GM23248 (cell line): Measurements from ENCODE around the gene HP. TPM values are rescaled to one million over a fixed set of nuclear protein-coding genes. Genes with fewer than 3 reads are reported as not detected.
"Not testable (repeated sequence)": the region's sequence is repeated elsewhere in the genome, so short reads cannot be mapped to it uniquely, and the experiment has no call there.

ENCODE experiments used
- DNase-seq: peaks from one replicate; pipeline ENCODE4 v3.0.0-alpha.2; 2015
- H2AFZ ChIP-seq: fragments of 200-600 bp; sonication (generic); 2 replicates; pipeline ENCODE4 v1.6.1; 2016; ENCODE audit warnings: antibody characterized with exemption
- H3F3A ChIP-seq: fragments of 200-600 bp; sonication (generic); 2 replicates; pipeline ENCODE4 v1.6.1; 2016; ENCODE audit warnings: mild to moderate bottlenecking, antibody characterized with exemption, mixed run types; ENCODE audit not compliant: insufficient read depth
- H3K27ac ChIP-seq: fragments of 200-600 bp; sonication (generic); 2 replicates; pipeline ENCODE4 v1.5.1; 2016; ENCODE audit warnings: mild to moderate bottlenecking
- H3K27me3 ChIP-seq: fragments of 200-600 bp; sonication (generic); replicated peaks from 2 replicates; pipeline ENCODE4 v1.6.1; 2016; ENCODE audit warnings: mild to moderate bottlenecking; ENCODE audit not compliant: insufficient read depth
- H3K36me3 ChIP-seq: fragments of 200-600 bp; sonication (generic); 2 replicates; pipeline ENCODE4 v1.6.1; 2016; ENCODE audit warnings: low read depth, mild to moderate bottlenecking
- H3K4me1 ChIP-seq: fragments of 200-600 bp; sonication (generic); 2 replicates; pipeline ENCODE4 v1.6.1; 2016; ENCODE audit warnings: mild to moderate bottlenecking; ENCODE audit not compliant: insufficient read depth
- H3K4me2 ChIP-seq: fragments of 200-600 bp; sonication (generic); one replicate; pipeline ENCODE4 v1.6.1; 2016; ENCODE audit warnings: mild to moderate bottlenecking; ENCODE audit not compliant: unreplicated experiment
- H3K4me3 ChIP-seq: fragments of 200-600 bp; sonication (generic); 2 replicates; pipeline ENCODE4 v1.5.1; 2016; ENCODE audit warnings: mild to moderate bottlenecking
- H3K79me2 ChIP-seq: fragments of 200-600 bp; sonication (generic); 2 replicates; pipeline ENCODE4 v1.6.1; 2016; ENCODE audit warnings: mild to moderate bottlenecking; ENCODE audit not compliant: insufficient read depth
- H3K9ac ChIP-seq: fragments of 200-600 bp; sonication (generic); 2 replicates; pipeline ENCODE4 v1.6.1; 2016; ENCODE audit warnings: mild to moderate bottlenecking
- H3K9me2 ChIP-seq: fragments of 200-600 bp; sonication (generic); 2 replicates; pipeline ENCODE4 v1.6.1; 2016; ENCODE audit warnings: mixed run types, mild to moderate bottlenecking, moderate library complexity; ENCODE audit not compliant: insufficient read depth
- H3K9me3 ChIP-seq: fragments of 200-600 bp; sonication (generic); one replicate; pipeline ENCODE4 v1.6.1; 2017; ENCODE audit warnings: low read depth
- H4K20me1 ChIP-seq: fragments of 200-600 bp; sonication (generic); 2 replicates; pipeline ENCODE4 v1.6.0; 2016; ENCODE audit not compliant: insufficient read depth
- EZH2 ChIP-seq: fragments of 200-600 bp; sonication (generic); IDR thresholded peaks from 2 replicates; pipeline ENCODE4 v1.6.1; 2018; ENCODE audit warnings: antibody characterized with exemption, mild to moderate bottlenecking; ENCODE audit not compliant: insufficient read depth, poor library complexity, severe bottlenecking
- EZH2phosphoT487 ChIP-seq: fragments of 200-600 bp; sonication (generic); IDR thresholded peaks from 2 replicates; pipeline ENCODE4 v1.6.1; 2018; ENCODE audit warnings: antibody characterized with exemption, moderate library complexity, mild to moderate bottlenecking, low read depth; ENCODE audit not compliant: insufficient read depth
- WGBS, 2 experiments: methylation state at CpG; one replicate each; pipeline ENCODE4 v1.1.6; 2015 to 2017; ENCODE audit warnings: low lambda C conversion rate in 2 of 2, low coverage in 1 of 2; ENCODE audit errors: missing lambda C conversion rate in 2 of 2; 5-methylcytosine and 5-hydroxymethylcytosine counted together
- in situ Hi-C: fragments of 300-500 bp; cut with MboI; formaldehyde crosslinking; loops from 2 replicates; pipeline ENCODE4 v1.15.0; 2020
- polyA plus RNA-seq: library from polyadenylated mRNA; unstranded; fragments of >200 nt; fragmentation: Nextera tagmentation; extraction: Ambion mirVana; gene quantifications from 2 replicates; pipeline ENCODE4 v1.2.1, GENCODE V29; 2016
- total RNA-seq: library from RNA; depleted of rRNA; stranded (reverse); fragments of >200 nt; shearing (Covaris generic); gene quantifications from 2 replicates; pipeline ENCODE4 v1.2.3, GENCODE V29; 2014

Gene HP
- total and polyA plus RNA-seq, 2 experiments from 2014 or later, result not detected

GRCh38 chr16:72044825-72045359 lies 9.4 kb upstream of the HP start:
- H4K20me1 ChIP-seq, result no peaks in the 10 kb centered on the region
- H3K27me3 ChIP-seq, result no peaks in the 10 kb centered on the region
- no peaks in the 10 kb centered on the region for H3K4me1 ChIP-seq
- no peaks in the 10 kb centered on the region for H3K79me2 ChIP-seq
- 45 to 53% methylated on average over 2 of the region's 2 CpGs for WGBS, 2 experiments
- no peaks in the 10 kb centered on the region for H3K9me2 ChIP-seq
- no peak overlapping the region for H2AFZ ChIP-seq
- no peak overlapping the region for H3K4me3 ChIP-seq
- H3K9ac ChIP-seq, result no peak overlapping the region
- no peak overlapping the region for H3K27ac ChIP-seq
- H3F3A ChIP-seq, result no peaks in the 10 kb centered on the region
- no peak for DNase-seq
- no peaks in the 10 kb centered on the region for H3K36me3 ChIP-seq
- H3K4me2 ChIP-seq, result no peak overlapping the region
- in situ Hi-C loops, result no loop called here
- no peaks in the 10 kb centered on the region for H3K9me3 ChIP-seq
- TF ChIP-seq EZH2 (no peak), EZH2phosphoT487 (no peak)

DNA sequence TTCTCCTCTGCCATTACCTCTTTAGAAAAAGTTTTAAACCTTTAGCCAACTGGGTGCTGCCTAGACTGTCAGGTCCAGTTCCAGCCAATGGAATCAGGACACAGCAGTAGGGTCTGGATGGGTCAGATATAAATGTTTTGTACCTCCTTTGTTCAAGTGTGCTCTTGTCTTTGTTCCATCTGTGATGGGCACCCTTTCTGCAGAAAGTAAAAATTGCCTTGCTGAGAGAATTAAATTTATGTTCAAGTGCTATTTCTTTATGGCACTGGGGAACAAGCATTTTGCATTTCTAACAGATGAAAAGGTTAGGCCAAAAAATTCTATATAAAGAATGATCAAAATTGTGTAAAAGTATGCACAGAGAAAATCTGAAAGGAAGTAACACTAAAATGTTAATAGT lies 5.2 kb upstream of the HP start:
- no peak overlapping the region for H2AFZ ChIP-seq
- H3K4me1 ChIP-seq, result no peaks in the 10 kb centered on the region
- no peaks in the 10 kb centered on the region for H3K9me2 ChIP-seq
- no peak for TF ChIP-seq EZH2phosphoT487
- no peak for TF ChIP-seq EZH2
- H3K27me3 ChIP-seq, result no peaks in the 10 kb centered on the region
- DNase-seq, result no peak
- H3K9ac ChIP-seq, result no peak overlapping the region
- no peak overlapping the region for H3K4me2 ChIP-seq
- H3K79me2 ChIP-seq, result no peaks in the 10 kb centered on the region
- no peaks in the 10 kb centered on the region for H3K9me3 ChIP-seq
- no peaks in the 10 kb centered on the region for H3F3A ChIP-seq
- H3K27ac ChIP-seq, result no peak overlapping the region
- H3K36me3 ChIP-seq, result no peaks in the 10 kb centered on the region
- no peaks in the 10 kb centered on the region for H4K20me1 ChIP-seq
- in situ Hi-C loops, result no loop called here
- H3K4me3 ChIP-seq, result no peak overlapping the region

DNA sequence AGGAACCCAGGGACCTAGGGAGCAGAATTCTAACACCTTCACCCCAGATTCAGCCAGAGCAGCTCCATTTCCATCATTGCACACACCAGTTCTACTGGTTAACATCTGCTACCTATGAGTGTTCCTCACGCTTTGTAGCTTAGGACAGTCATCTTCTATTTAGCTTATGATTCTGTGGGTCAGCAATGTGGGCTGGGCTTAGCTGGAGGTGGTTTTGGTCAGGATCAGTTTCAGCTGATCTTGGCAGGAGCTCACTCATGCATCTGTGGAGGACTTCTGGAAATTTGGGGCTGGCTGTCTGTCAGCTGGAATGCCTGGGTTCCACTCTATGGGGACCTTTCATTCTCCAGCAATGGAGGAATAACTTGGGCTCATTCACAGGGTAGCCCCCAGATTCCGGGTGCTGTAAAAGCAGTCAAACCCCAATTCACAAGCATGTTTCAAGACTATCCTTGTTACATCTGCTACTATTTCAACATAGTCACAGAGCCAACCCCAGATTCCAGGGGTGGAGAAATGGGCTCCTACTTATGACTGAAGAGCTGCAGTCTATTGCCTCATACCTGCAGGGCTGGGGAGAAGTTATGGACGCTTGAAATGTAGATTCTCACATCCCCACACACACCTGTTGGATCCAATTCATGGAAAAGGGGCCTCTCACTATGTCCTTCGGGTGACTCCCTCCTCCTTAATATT lies 3.4 kb upstream of the HP start:
- in situ Hi-C loops, result no loop called here
- no peaks in the 10 kb centered on the region for H3K9me3 ChIP-seq
- peak; percentile 57 for DNase-seq
- H3K4me1 ChIP-seq, result no peaks in the 10 kb centered on the region
- H3K27me3 ChIP-seq, result no peaks in the 10 kb centered on the region
- no peak overlapping the region for H3K9ac ChIP-seq
- no peak overlapping the region for H2AFZ ChIP-seq
- no peaks in the 10 kb centered on the region for H3K9me2 ChIP-seq
- H4K20me1 ChIP-seq, result no peaks in the 10 kb centered on the region
- H3K79me2 ChIP-seq, result no peaks in the 10 kb centered on the region
- H3K4me2 ChIP-seq, result no peak overlapping the region
- no peaks in the 10 kb centered on the region for H3K36me3 ChIP-seq
- no peak for TF ChIP-seq EZH2phosphoT487
- 53 to 57% methylated on average over 4 of the region's 4 CpGs for WGBS, 2 experiments
- H3F3A ChIP-seq, result no peaks in the 10 kb centered on the region
- H3K4me3 ChIP-seq, result no peak overlapping the region
- no peak overlapping the region for H3K27ac ChIP-seq

GRCh38 chr16:72051818-72052217 lies 2.5 kb upstream of the HP start:
- Histone ChIP-seq H3K27me3 (no peaks in the 10 kb centered on the region), H4K20me1 (no peaks in the 10 kb centered on the region), H3K27ac (no peak overlapping the region), H3K9me3 (no peaks in the 10 kb centered on the region), H3K9ac (no peak overlapping the region), H3K4me3 (no peak overlapping the region), H3K36me3 (no peaks in the 10 kb centered on the region), H2AFZ (no peak overlapping the region), H3K79me2 (no peaks in the 10 kb centered on the region), H3K9me2 (no peaks in the 10 kb centered on the region), H3F3A (no peaks in the 10 kb centered on the region), H3K4me1 (no peaks in the 10 kb centered on the region), H3K4me2 (no peak overlapping the region)
- in situ Hi-C loops, result no loop called here
- no peak for DNase-seq
- TF ChIP-seq EZH2phosphoT487, result no peak
- TF ChIP-seq EZH2, result no peak
- 61 to 71% methylated on average over 2 of the region's 2 CpGs for WGBS, 2 experiments

- no peaks in the 10 kb centered on the region for H3K27me3 ChIP-seq
- no peaks in the 10 kb centered on the region for H3K4me1 ChIP-seq
- H3K9me2 ChIP-seq, result no peaks in the 10 kb centered on the region
- no peak overlapping the region for H3K9ac ChIP-seq
- H3F3A ChIP-seq, result no peaks in the 10 kb centered on the region
- H3K27ac ChIP-seq, result no peak overlapping the region
- WGBS, 2 experiments, result 67 to 79% methylated on average over 4 of the region's 4 CpGs
- H3K36me3 ChIP-seq, result no peaks in the 10 kb centered on the region
- no peaks in the 10 kb centered on the region for H3K79me2 ChIP-seq
- H2AFZ ChIP-seq, result no peak overlapping the region
- H3K4me3 ChIP-seq, result no peak overlapping the region
- no peaks in the 10 kb centered on the region for H4K20me1 ChIP-seq
- DNase-seq, result no peak
- no peak overlapping the region for H3K4me2 ChIP-seq
- TF ChIP-seq EZH2 (no peak), EZH2phosphoT487 (no peak)
- in situ Hi-C loops, result no loop called here
- no peaks in the 10 kb centered on the region for H3K9me3 ChIP-seq
These were observed 1.6 kb downstream of the HP start for GRCh38 chr16:72055911-72056310.

DNA sequence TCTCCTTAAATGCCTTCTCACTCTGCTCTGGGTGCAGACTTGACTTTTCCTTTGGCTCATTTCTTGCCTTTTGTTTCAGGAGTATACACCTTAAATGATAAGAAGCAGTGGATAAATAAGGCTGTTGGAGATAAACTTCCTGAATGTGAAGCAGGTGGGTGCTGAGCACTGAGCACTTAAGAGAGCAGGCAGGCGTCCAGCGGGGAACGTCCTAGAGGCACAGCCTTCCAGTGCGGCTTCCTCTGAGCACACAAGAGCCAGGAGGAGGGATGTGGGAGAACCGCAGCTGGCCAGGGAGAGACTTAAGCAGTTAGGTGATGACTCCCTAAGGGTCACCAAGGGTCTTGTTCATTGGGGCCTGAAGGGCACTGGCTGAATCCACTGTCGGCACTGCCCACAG lies 3.0 kb downstream of the HP start:
- H3F3A ChIP-seq, H3K4me2 ChIP-seq, H3K4me1 ChIP-seq, H4K20me1 ChIP-seq, H3K36me3 ChIP-seq, H3K9me2 ChIP-seq, H3K27ac ChIP-seq, in situ Hi-C loops, H3K79me2 ChIP-seq, DNase-seq, H3K27me3 ChIP-seq, H3K9ac ChIP-seq, H3K4me3 ChIP-seq, H3K9me3 ChIP-seq, H2AFZ ChIP-seq: not testable (repeated sequence)
- WGBS, 2 experiments, result 13 to 44% methylated on average over 1 to 2 of the region's 6 CpGs

GRCh38 chr16:72059060-72059459 lies 4.8 kb downstream of the HP start:
- H3K9me2 ChIP-seq, H3K79me2 ChIP-seq, H3K27ac ChIP-seq, H3K4me2 ChIP-seq, H3F3A ChIP-seq, H2AFZ ChIP-seq, H3K9ac ChIP-seq, in situ Hi-C loops, H3K9me3 ChIP-seq, H3K4me1 ChIP-seq, DNase-seq, H3K27me3 ChIP-seq, H3K4me3 ChIP-seq, H4K20me1 ChIP-seq, H3K36me3 ChIP-seq: not testable (repeated sequence)
- WGBS, 2 experiments, result 74 to 79% methylated on average over 7 of the region's 7 CpGs
